ENCODE results near the gene NGFR. TPM values are rescaled to one million over a fixed set of nuclear protein-coding genes. Genes with fewer than 3 reads are reported as not detected.

Gene NGFR
- total RNA-seq, 1 donor = not detected

DNA sequence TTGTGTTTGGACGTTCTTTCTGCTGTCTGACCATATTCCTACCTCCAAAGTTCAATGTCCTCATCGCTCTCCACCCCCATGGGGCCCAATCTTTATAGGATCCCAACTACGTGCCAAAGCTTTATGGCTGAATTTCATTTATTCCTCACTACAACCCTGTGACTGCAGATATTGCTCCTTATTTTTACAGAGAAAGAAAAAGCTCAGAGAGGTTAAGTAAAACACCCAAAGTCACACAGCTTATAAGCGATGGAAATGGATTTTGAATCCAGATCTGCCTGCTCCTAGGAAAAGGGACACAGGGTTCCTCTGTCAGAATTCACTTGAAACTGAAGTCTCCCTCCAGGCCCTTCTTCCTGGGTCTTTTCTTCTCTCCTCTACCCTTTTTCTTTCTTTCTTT lies 9.3 kb downstream of the NGFR start:
- no peak for DNase-seq (ENCODE audit: low read depth)
- H3K4me3 ChIP-seq (ENCODE audit: low read depth, low read length) = no peak overlapping the region

DNA sequence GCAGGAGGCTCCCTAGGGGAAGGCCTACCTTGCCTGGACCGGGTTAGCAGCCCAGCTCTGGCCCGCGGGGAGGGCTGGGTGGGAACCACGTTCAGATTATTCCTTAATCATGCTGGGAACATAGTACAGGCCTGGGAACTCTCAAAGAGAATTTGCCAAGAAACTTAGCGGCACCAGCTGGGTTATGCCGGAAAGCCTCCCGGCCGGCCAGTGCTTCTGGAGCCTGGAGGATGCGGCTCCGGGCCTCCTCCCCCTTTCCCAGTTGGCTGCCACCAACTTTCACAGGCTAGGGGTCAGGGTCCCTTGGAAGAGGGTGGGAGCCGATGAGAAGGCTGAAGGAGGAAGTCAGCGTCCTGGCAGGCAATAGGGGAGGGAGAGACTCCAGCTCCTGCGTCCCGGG lies 10.8 kb downstream of the NGFR start:
- H3K4me3 ChIP-seq (ENCODE audit: low read depth, low read length) = no peak overlapping the region
- no peak for DNase-seq (ENCODE audit: low read depth)
- TF ChIP-seq, protein P1, sequence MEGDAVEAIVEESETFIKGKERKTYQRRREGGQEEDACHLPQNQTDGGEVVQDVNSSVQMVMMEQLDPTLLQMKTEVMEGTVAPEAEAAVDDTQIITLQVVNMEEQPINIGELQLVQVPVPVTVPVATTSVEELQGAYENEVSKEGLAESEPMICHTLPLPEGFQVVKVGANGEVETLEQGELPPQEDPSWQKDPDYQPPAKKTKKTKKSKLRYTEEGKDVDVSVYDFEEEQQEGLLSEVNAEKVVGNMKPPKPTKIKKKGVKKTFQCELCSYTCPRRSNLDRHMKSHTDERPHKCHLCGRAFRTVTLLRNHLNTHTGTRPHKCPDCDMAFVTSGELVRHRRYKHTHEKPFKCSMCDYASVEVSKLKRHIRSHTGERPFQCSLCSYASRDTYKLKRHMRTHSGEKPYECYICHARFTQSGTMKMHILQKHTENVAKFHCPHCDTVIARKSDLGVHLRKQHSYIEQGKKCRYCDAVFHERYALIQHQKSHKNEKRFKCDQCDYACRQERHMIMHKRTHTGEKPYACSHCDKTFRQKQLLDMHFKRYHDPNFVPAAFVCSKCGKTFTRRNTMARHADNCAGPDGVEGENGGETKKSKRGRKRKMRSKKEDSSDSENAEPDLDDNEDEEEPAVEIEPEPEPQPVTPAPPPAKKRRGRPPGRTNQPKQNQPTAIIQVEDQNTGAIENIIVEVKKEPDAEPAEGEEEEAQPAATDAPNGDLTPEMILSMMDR (IDR thresholded peaks at IDR 0.05; ENCODE audit: insufficient read depth, low read length) = no peak

More for the DNA sequence above, 9.3 kb downstream of the NGFR start:
- TF ChIP-seq, protein P1 (IDR thresholded peaks at IDR 0.05; ENCODE audit: insufficient read depth, low read length) = no peak

DNA sequence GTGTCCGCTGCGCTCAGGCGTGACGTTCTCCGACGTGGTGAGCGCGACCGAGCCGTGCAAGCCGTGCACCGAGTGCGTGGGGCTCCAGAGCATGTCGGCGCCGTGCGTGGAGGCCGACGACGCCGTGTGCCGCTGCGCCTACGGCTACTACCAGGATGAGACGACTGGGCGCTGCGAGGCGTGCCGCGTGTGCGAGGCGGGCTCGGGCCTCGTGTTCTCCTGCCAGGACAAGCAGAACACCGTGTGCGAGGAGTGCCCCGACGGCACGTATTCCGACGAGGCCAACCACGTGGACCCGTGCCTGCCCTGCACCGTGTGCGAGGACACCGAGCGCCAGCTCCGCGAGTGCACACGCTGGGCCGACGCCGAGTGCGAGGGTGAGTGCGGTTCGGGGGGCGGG lies 11.2 kb downstream of the NGFR start:
- TF ChIP-seq, protein P1 (IDR thresholded peaks at IDR 0.05; ENCODE audit: insufficient read depth, low read length) = no peak
- no peak overlapping the region for H3K4me3 ChIP-seq (ENCODE audit: low read depth, low read length)
- DNase-seq (ENCODE audit: low read depth) = no peak

DNA sequence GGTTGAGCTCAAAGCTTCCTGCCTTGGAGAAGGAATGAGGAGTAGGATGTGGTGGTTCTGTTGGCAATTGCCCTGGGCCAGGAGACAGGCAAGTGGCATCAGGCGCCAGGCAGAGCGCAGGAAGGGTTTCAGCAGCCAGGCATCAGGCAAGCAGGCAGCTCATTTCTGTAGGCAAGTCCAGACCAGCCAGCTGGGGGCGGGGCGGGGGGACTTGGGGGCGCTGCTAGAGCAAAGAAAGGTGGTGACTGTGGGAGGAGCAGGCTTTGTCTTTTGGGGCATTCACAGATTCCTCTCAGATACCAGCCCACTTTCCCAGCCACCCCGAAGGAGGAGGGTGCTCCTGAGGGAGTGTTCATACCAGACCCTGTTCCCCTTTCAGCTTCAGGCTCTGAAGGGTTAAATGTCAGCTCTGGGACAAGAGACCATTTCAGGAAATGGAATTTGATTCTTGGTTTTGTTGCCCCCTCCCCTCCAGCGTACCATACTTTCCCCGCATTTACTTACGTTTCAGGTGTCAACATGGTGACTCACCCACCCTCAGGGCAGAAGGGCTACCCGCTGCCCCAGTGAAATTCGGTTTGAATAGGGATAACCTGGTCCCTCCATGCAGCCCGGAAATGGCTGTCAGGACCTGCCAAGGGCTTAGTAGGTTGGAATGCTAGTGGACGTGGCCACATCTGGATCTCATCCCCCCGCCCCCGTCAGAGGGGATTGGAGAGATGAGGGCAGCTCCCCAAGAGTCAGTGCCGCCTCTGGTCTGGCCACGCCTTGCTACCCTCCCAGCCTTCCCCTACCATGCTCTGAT lies 13.2 kb downstream of the NGFR start:
- no peak overlapping the region for H3K4me3 ChIP-seq (ENCODE audit: low read depth, low read length)
- DNase-seq (ENCODE audit: low read depth) = no peak
- TF ChIP-seq, protein P1 (IDR thresholded peaks at IDR 0.05; ENCODE audit: insufficient read depth, low read length) = no peak

DNA sequence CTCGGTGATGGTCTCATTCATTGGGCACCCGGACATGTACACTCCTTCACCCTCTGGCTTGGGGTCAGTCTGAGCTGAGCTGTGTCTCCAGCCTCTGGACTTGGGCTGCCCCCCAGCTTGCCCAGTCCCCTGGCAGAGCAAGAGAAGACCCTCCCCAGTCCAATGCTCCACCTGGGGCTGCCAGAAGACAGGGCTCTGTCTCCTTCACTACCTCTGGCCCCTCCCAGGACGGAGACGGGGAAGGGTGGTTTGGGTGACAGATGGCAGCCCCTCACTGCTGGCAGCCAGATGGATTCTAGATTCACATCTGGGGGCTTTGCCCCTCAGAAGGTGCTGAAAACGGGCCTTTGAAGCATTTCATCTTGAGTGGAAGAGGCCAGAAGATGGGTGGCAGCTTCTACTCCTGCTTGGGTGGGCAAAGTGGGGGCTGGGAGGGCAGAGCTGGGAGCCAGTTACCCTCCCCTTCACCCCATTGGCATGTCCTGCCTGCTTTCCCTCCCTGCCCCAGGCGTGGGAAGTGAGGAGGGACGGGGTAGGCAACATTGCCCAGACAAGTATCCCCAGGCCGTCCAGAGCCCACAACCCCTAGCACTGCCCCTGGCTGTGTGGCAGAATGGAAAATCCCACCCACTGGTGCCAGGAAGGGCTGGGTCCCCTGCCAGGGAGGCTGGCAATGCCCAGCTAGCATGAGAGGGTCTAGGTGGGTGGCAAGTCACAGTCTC lies 13.9 kb downstream of the NGFR start:
- TF ChIP-seq, protein P1 (IDR thresholded peaks at IDR 0.05; ENCODE audit: insufficient read depth, low read length) = no peak
- no peak overlapping the region for H3K4me3 ChIP-seq (ENCODE audit: low read depth, low read length)

DNA sequence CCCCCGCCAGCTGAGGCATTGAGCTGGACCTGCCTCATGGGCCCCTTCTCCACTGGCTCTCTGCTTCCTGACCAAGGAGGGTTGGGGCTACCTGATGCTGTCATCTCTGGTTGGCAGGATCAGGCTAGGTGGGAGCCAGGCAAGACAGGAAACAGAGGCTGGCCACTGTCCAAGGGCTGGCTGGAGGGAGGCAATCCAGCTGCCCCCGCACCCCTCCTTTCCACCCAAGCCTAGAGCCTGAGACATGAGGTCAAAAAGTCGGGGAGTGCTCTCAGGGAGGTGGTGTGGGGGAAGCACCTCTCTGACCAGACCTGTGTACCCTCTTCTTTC lies 14.5 kb downstream of the NGFR start:
- TF ChIP-seq, protein P1 (IDR thresholded peaks at IDR 0.05; ENCODE audit: insufficient read depth, low read length) = no peak
- no peak overlapping the region for H3K4me3 ChIP-seq (ENCODE audit: low read depth, low read length)
- no peak for DNase-seq (ENCODE audit: low read depth)

More for the DNA sequence above, 13.9 kb downstream of the NGFR start:
- no peak for DNase-seq (ENCODE audit: low read depth)
